Esophagus mucosa (tissue), 1 donor: ENCODE results near the gene RHCG. TPM values are rescaled to one million over a fixed set of nuclear protein-coding genes. Genes with fewer than 3 reads are reported as not detected.

Experiments used
- ATAC-seq: fragments of 200-7000 bp; cut with Tn5 transposase; one replicate; pipeline ENCODE4 v1.9.1; 2020
- total RNA-seq: library from RNA; stranded (reverse); gene quantifications from one replicate; pipeline ENCODE4 v1.2.4, GENCODE V29; 2023
- donor health status: DM: yes; HTN: yes; CAD: no.

RHCG gene
- total RNA-seq: 4,298 TPM

DNA sequence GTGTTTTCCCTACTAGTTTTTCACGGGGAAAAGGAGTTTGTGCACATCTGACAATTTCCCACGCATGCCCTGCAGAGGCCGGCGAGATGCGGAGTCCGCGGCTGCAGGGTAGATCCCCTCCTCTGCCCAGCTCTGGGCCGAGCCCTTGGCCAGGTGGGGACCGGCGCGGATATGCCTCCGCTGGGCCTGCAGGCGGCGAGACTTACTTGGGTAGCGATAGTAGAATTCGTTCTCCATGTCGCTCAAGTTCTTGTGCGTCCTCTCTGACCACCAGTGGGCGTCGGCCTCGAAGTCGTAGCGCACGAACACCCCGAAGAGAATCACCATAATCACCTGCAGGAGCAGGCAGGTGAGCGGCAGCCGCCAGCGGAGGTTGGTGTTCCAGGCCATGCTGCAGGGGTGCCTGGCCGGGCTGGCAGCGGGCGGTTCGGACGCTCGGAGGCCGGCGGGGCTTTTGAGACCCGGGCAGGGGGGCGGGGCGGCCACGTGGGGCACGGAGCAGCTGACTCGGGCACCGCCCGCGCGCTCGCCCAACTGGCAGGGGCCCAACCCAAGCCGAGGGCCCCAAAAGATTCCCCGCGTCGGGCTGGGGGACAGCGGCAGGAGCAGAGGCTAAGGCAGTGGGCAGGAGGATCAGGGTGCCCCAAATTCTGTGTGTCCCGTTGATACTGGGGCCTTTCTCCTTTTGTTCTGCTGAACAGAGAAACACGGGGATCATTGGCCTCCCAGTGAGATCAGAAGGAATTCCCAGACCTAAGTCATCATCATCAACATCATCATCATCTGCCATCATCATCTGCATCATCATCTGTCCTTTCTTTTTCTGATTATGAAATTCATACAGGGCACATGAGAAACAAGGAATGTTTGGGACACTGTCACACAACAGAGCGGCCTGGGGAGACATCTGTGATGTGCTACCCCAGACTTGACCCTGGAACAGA lies at the start of gene RHCG:
Gene RHCG, minus strand, starts transcription at position 429 of the 944 bp plus-strand sequence. Its CDS starts 39 bp downstream, at position 390.
- peak; percentile 38 for ATAC-seq

- ATAC-seq: no peak
Observed at GRCh38 chr15:89543389-89543788, 47.0 kb upstream of the RHCG start.

GRCh38 chr15:89542369-89542768 lies 46.0 kb upstream of the RHCG start:
- ATAC-seq: peak; percentile 76

GRCh38 chr15:89539027-89539426 lies 42.6 kb upstream of the RHCG start:
- ATAC-seq: no peak

DNA sequence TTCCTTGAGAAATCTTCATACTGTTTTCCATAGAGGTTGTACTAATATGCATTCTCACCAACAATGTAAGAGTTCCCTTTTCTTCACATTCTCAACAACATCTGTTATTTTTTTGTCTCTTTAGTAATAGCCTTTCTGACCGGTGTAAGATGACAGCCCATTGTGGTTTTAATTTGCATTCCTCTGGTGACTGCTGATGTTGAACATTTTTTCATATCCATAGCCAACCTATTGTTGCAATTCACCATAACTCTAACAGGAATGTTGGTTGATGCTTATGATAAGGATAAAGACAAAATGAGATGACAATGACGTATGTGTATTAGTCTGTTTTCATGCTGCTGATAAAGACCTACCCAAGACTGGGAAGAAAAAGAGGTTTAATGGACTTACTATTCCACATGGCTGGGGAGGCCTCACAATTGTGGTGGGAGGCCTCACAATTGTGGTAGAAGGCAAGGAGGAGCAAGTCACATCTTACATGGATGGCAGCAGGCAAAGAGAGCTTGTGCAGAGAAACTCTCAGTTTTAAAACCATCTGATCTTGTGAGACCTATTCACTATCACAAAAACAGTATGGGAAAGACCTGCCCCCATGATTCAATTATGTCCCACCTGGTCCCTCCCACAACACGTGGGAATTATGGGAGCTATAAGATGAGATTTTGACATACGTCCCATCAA lies 37.6 kb upstream of the RHCG start:
- ATAC-seq: no peak

DNA sequence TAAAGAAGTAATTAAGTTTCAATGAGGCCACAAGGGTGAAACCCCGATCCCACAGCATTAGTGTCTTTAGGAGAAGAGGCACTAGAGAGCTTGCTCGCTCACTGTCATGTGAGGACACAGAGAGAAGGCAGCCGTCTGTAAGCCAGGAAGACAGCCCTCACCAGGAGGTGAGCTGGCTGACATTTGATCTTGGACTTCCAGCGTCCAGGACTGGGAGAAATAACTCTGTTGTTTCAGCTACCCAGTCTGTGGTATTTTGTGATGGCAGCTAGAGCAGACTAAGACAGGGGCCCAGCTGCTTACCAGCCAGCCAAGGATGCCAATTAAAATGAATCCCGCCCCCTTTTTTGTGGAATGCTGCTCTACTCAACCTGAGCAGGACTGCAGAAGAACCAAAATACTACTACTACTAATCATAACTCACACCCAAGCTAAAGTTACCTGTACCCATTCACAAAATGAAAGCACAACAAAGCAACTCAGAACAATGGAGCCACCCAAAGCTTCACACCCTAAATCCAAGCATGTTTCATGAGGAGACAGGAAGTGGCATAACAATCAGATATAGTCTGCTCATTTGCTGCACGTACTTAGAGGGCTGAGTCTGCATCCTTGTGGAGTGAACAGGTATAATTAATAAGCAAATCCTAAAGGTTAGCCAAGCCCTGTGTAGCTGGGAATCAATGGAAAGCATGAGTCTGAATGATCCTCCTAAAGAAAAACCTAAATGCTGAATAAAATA lies 35.6 kb upstream of the RHCG start:
- peak; percentile 96 for ATAC-seq

- no peak for ATAC-seq
Observed at GRCh38 chr15:89530976-89531375, 34.6 kb upstream of the RHCG start.

GRCh38 chr15:89528757-89529352 lies 32.5 kb upstream of the RHCG start:
- no peak for ATAC-seq

GRCh38 chr15:89526601-89527441 lies 30.4 kb upstream of the RHCG start:
- ATAC-seq: no peak

- no peak for ATAC-seq
Observed at GRCh38 chr15:89526181-89526580, 29.8 kb upstream of the RHCG start.

DNA sequence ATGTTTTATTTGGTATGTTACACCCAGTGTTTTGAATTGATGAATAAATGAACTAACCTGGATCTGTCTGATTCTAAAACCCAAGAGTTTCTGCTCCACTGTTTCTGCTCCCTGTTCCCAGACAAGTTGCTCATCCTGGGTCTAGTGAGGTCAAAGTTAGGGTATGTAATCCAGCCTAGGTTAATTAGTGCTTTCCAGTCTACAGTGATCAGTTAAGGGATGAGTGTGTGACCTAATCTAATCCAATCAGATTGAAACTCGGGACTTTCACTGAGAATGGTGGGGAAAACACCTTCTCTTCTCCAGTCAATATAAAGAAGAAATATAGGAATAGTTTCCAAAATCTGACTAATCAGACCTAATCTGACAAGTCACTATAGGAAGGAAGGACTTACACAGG lies 27.8 kb upstream of the RHCG start:
- no peak for ATAC-seq

DNA sequence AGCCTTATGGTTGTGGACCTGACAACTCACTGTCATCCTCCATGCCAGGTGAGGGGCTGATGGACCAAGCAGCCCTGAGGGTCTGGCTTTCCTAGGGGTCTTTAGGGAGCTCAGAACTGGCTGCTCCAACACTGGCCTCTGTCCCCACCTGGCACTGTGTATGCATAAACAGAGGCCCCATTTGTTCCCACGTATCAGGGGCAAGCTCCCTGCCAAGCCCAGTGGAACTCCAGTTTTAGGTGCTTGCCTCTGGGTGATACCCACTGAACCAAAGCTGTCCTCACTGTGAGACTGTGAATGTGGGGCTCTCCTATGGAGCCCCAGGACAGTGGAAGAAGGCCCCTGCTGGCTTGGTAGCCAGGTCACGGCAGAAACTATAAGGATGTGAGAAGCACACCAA lies 26.7 kb upstream of the RHCG start:
- no peak for ATAC-seq

- peak; percentile 90 for ATAC-seq
Observed at GRCh38 chr15:89521605-89522004, 25.2 kb upstream of the RHCG start.

GRCh38 chr15:89515477-89515876 lies 19.1 kb upstream of the RHCG start:
- ATAC-seq: no peak

DNA sequence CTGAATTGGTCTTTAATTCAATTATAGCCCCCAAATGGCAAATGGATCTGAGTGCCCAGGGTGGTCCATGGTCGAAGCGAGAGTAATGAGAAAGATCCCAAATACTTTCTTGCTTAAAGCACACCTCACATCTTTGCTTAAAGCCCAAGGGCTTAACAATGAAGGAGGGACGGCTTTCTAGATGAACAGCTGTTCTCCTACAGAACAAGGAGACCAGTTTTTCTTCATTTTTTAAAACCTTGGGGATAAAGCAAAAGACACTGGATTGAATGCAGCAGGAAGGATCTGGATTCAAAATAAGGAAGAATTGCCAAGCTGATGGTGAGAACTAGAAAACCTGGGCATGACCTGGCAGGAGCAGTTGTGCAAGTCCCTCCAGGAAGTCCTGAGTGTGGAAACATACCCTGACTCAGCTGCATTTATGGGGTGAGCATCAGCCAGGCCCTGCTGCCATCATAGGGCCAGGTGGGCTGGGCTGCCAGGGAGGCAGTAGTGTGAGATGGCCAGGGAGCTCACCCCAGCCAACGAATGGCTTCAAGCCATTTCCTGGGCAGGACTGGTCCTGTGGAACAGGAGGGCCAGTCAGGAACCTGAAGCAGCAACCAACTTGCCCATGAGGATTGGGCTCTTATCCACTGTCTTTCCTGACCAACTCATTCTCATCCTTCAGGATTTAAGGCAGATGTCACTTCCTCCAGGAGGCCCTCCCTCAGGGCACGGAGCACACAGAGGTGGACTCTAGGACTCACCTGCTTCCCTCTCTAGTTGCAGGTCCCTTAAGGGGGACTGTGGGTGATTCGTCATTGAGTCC lies 18.4 kb upstream of the RHCG start:
- peak; percentile 95 for ATAC-seq

- peak; percentile 22 for ATAC-seq
Observed at GRCh38 chr15:89514186-89514585, 17.8 kb upstream of the RHCG start.

DNA sequence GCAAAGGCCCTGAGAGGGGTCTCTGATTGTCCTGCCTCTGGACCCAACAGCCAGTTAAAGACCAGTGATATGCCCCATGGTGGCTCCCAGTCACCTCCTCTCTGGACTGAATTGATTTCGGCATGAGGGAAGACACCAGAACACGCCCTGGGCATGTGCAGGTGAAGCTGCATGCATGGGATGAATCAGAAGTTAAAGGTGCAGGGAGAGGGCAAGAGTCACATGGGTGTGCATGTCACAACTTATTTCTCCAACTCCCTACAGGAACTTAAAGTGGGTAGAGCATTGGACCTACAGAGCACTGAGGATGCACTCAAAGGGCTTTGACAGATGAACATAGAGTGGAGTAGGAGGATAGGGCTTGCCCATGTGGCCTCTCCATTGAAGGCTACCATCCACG lies 16.9 kb upstream of the RHCG start:
- ATAC-seq: peak; percentile 84

DNA sequence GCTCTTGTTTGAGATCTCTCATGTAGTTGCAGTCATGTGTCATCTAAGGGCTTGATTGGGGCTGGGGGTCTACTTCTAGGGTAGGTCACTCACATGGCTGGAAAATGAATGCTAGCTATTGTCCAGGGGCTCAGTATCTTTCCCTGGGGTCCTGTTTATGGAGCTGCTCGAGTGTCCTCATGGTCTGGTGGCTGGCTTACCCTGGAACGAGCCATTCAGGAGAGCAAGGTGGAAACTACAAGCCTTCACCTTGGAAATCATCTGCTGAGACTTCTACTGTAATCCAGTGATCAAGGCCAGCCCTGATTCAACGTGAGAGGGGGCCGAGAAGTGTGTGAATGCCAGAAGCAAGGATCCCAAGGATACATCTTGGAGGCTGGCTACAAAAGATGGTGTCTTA lies 16.2 kb upstream of the RHCG start:
- no peak for ATAC-seq

DNA sequence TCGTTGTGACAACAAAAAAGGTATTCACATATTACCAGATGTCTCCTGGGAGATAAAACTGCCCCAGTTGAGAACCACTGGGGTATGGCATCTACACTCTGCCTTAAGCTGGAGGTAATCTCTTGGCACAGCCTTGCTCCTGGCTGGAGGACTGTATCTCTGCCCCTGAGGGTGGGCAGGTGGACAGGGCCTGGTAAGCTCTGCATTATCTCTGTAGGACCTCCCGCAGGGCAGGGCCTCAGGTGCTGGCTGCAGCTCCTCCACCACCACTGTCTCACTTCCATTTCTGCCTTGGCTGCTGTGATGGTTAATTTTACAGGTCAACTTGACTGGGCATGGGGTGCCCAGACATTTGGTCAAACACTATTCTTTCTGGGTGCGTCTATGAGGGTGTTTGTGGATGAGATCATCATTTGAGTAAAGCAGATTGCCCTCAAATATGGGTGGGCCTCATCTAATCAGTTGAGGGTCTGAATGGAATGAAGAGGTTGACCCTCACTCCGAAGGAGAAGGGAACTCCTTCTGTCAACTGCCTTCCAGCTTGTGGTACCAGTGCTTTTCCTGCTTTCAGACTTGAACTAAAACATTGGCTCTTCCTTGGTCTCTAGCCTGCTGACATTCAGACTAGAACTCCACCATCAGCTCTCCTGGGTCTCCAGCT lies 9.8 kb upstream of the RHCG start:
- no peak for ATAC-seq

GRCh38 chr15:89504166-89504565 lies 7.8 kb upstream of the RHCG start:
- ATAC-seq: no peak
